Measurements from ENCODE around the gene RNF168.
A peak's percentile ranks its signal among the peaks of the same experiment; 100 is the strongest.
"Not testable (repeated sequence)": the region's sequence is repeated elsewhere in the genome, so short reads cannot be mapped to it uniquely, and the experiment has no call there.

The RNF168 gene

GRCh38 chr3:196503196-196504076 is at the start of gene RNF168:
TSS of gene RNF168 (minus strand) at chr3:196503768. CDS start at chr3:196503173, 595 bp downstream.
- peak; percentile 92 to 97 for DNase-seq

- DNase-seq, result no peak
Observed at GRCh38 chr3:196552253-196552652, 48.7 kb upstream of the RNF168 start.

GRCh38 chr3:196550172-196550571 is 46.6 kb upstream of the RNF168 start:
- not testable (repeated sequence) for DNase-seq

GRCh38 chr3:196549312-196549711 is 45.7 kb upstream of the RNF168 start:
- not testable (repeated sequence) for DNase-seq

GRCh38 chr3:196547067-196547466 is 43.5 kb upstream of the RNF168 start:
- no peak for DNase-seq

DNA sequence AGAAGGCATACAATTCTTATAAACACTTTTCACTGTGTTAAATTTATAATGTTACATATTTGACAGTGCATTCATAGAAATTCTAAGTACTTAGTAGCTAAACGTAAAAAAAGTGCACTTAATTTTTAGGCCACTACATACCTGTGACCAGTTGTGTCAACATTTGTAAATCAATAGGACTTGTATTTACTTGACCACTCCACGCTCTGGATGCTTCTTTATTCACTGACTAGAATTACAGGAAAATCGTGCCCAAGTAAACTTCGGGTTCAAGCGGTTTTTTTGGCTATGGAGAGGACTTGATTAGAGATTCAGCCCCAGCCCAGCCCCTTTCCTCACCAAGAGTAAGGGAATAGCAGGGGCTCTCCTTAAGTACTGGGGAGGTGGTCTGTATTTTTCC is 43.0 kb upstream of the RNF168 start:
- DNase-seq, result no peak

DNA sequence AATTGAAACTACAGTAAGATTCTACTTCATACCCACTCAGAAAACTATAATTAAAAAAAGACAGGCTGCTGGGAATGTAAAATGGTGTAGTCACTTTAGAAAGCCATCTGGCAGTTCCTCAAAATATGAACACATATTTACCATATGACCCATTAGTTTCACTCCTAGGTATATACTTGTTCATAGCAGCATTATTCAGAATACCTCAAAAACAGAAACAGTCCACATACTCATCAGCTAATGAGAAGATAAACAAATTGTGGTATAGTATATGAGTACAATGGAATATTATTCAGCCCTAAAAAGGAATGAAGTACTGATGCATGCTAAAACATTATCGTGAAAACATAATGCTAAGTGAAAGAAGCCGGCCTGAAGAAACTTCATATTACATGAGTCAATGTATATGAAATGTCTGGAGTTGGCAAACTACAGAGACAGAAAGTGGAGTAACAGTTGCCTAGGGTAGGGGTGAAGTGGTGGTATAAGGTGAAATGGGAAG is 41.0 kb upstream of the RNF168 start:
- no peak for DNase-seq

GRCh38 chr3:196541684-196542445 is 38.3 kb upstream of the RNF168 start:
- no peak for DNase-seq

DNA sequence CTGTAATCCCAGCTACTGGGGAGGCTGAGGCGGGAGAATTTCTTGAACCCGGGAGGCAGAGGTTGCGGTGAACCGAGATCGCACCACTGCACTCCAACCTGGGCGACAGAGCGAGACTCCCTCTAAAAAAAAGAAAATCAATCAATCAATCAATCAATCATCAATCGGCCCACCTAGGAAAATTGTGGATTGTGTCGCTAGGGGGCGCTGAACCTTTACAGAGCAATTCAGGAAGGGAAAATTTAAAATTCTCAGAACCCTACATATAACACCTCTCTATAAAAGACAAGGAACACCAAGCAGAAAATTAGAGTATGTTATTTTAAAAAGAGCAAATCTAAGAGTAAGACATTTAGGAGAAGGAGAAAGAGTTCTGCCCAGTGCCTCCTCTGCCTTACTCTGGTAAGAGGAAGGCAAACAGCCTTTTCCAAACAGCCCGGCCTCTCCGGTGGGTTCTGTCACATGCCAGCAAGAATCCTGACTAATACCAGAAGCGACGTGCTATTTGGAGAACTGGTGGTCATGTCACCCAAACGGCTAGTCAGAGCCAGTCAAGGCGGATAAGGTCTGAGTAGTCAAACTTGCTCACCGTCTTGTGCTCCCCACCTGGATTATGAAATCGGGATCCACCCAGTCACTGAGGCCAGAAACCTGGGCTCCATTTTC is 33.9 kb upstream of the RNF168 start:
- DNase-seq, result peak in 1 of 2 experiments; percentile 5

DNA sequence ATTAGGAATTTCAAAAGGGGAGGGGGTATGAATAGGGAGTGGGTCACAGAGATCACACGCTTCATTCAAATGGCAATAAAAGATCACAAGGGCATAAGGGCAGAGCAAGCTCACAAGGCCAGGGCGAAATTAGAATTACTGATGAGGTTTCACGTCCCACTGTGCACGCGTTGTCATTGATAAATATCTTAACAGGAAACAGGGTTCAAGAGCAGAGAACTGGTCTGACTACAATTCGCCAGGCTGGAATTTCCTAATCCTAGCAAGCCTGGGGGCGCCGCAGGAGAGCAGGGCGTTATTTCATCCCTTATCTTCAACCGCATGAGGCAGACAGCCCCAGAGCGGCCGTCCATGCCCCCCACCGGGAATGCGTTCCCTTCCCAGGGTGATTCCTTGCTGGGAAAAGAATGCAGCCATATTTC is 29.7 kb upstream of the RNF168 start:
- DNase-seq, result no peak

- no peak for DNase-seq
Observed at GRCh38 chr3:196531418-196531817, 27.9 kb upstream of the RNF168 start.

- DNase-seq, result peak; percentile 65 to 81
Observed at GRCh38 chr3:196528639-196529233, 25.2 kb upstream of the RNF168 start.

DNA sequence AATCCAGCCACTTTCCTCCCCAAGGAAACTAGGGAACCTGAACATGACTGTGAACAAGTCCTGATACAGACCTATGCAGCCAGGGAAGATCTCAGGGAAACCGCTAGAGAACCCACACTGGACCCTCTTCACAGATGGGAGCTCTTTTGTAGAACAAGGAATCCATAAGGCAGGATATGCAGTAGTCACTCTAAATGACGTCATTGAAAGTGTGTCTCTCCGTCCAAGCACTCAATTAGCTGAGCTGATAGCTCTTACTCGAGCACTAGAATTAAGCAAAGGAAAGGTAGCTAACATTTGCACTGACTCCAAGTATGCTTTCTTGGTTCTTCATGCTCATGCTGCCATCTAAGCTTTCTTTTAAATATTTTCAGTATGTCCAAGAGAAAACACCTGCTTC is 21.6 kb upstream of the RNF168 start:
- no peak for DNase-seq

DNA sequence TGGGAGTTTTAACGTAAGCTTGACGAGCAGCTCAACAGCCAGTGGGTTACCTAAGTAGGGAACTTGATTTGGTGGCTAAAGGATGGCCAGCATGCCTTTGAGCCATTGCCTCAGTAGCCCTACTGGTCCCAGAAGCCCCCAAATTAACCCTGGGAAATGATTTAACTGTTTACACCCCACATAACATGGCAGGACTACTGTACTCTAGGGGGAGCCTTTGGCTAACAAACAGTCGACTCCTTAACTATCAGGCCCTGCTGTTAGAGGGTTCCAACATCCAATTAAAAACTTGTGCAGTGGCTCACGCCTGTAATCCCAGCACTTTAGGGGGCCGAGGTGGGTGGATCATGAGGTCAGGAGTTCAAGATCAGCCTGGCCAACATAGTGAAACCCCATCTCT is 21.0 kb upstream of the RNF168 start:
- no peak for DNase-seq

DNA sequence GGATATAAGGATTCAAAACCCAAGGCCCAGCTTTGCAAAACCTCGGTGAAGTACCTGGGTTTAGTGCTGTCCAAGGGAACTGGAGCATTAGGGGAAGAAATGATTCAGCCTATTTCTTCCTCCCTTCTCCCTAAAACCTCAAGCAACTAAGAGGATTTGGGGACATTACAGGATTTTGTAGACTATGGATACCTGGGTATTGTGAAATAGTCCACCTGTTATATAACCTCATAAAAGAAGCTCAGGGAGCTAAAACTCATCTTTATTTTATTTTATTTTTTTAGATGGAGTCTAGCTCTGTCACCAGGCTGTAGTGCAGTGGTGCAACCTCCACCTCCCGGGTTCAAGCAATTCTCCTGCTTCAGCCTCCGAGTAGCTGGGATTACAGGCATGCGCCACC is 20.3 kb upstream of the RNF168 start:
- no peak for DNase-seq

GRCh38 chr3:196521291-196521690 is 17.7 kb upstream of the RNF168 start:
- not testable (repeated sequence) for DNase-seq

DNA sequence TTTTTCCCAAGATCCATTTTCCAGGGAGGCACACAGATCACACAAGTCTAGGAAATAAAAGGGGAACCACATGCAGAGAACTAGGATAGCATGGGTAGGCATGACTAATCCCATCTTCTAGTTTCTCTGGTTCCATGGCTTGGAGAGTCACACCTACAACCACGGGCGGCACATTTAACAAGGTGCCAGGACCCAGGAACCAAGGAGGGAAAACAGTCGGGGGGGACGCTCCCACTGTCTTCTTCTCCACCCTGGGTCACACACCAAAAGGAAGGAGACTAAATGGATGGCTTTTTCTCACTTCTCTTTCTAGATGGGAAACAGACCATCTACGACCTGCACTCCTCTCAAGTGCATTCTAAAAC is 16.1 kb upstream of the RNF168 start:
- no peak for DNase-seq

GRCh38 chr3:196518966-196519717 is 15.6 kb upstream of the RNF168 start:
- DNase-seq, result peak; percentile 25 to 45

- DNase-seq, result no peak
Observed at GRCh38 chr3:196517919-196518318, 14.4 kb upstream of the RNF168 start.

DNA sequence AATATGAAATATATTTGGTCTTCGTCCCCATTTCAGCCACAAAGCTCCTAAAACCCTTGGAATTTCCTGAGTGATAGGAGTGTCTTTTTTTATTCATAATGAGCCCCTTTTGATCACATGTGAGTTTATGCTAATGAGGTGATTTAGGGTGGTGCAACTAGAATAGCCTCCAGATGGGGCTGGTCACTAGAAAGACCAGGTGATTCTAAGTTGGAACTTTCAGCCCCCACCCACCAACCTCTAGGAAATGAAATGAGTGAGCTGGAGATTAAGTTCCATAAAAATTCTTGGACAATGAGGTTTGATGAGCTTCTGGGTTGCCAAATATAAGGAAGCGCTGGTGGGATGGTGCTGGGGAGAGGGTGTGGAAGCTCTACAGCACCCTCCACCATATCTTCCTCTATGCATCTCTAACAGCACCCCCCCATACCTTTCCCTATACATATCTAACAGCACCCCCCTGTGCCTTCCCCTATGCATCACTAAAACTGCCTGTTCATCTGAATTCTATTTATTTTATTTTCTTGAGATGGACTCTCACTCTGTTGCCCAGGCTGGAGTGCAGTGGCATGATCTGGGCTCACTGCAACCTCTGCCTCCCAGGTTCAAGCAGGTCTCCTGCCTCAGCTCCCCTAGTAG is 13.7 kb upstream of the RNF168 start:
- no peak for DNase-seq

DNA sequence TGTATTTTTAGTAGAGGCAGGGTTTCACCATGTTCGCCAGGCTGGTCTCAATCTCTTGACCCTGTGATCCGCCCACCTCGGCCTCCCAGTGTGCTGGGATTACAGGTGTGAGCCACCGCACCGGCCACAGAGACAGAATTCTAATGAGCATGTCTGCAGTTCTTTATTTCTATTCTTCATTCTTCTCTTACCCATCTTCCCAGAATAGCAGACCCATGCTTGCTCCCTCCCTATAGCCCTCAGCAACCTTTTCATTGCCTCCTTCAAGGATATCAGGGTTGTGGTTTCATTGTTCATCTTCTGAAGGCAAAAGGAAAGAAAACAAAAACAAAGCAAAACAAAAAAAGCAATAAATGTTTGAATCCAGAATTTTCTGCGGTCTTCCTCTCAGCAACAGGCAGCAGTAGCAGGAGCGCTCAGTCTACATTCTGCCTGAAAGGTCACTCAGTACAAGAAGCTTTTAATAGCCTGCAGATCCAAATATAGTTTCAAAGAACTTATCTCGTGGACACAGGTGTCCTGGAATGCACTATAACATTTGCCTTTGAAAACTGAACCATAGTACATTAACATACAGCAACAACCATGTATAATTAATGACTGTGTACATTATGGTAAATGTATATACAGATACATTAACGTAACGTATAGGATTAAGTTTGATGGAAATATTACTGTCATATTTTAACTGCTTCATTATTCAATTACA is 11.5 kb upstream of the RNF168 start, which contains the start of gene SMCO1:
SMCO1 (minus strand) TSS at position 434 of the 709 bp plus-strand sequence; CDS start at position 297, 137 bp downstream.
- no peak for DNase-seq

Measured in NCI-H1930 (cell line).